Spleen (tissue), 11 donors: ENCODE results near the gene FBXO48. TPM values are rescaled to one million over a fixed set of nuclear protein-coding genes. Genes with fewer than 3 reads are reported as not detected.
A peak's percentile ranks its signal among the peaks of the same experiment; 100 is the strongest.

ENCODE experiments used
- DNase-seq: peaks from one replicate; pipeline ENCODE4 v3.0.0-alpha.2; 2020
- H3K27ac ChIP-seq, 8 donors: fragments of 200-600 bp; sonication (generic) in 7 of 8; 1 replicate in 4 of 8; 2 replicates in 4 of 8; pipeline versions ENCODE4 v1.5.0 to v1.8.0; 2016 to 2021; ENCODE audit warnings: inconsistent platforms in 4 of 8, mild to moderate bottlenecking in 4 of 8, moderate library complexity in 1 of 8
- H3K27me3 ChIP-seq, 7 donors: fragments of 200-600 bp; sonication (generic) in 6 of 7; replicated peaks in 1 of 7; 1 replicate in 4 of 7; 2 replicates in 3 of 7; pipeline versions ENCODE4 v1.5.0 to v1.8.0; 2016 to 2021; ENCODE audit warnings: inconsistent platforms in 3 of 7, mild to moderate bottlenecking in 1 of 7
- H3K36me3 ChIP-seq, 6 donors: fragments of 200-600 bp; sonication (generic) in 5 of 6; 1 replicate in 4 of 6; 2 replicates in 2 of 6; pipeline versions ENCODE4 v1.5.0 to v1.8.0; 2016 to 2021; ENCODE audit warnings: inconsistent platforms in 2 of 6
- H3K4me1 ChIP-seq, 6 donors: fragments of 200-600 bp; sonication (generic) in 5 of 6; 1 replicate in 3 of 6; 2 replicates in 3 of 6; pipeline versions ENCODE4 v1.5.0 to v1.8.0; 2016 to 2021; ENCODE audit warnings: inconsistent platforms in 3 of 6
- H3K4me3 ChIP-seq, 8 donors: fragments of 200-600 bp; sonication (generic) in 7 of 8; 1 replicate in 4 of 8; 2 replicates in 4 of 8; pipeline versions ENCODE4 v1.5.0 to v1.8.0; 2016 to 2021; ENCODE audit warnings: inconsistent platforms in 4 of 8, mild to moderate bottlenecking in 4 of 8, moderate library complexity in 2 of 8
- H3K9me3 ChIP-seq, 8 donors: fragments of 200-600 bp; sonication (generic) in 7 of 8; 1 replicate in 4 of 8; 2 replicates in 4 of 8; pipeline versions ENCODE4 v1.5.0 to v1.8.0; 2016 to 2021; ENCODE audit warnings: inconsistent platforms in 4 of 8
- CTCF ChIP-seq, 11 experiments: fragments of 200-600 bp in 7 of 11; fragments of 450-650 bp in 4 of 11; sonication (generic) in 4 of 11; IDR thresholded peaks in 8 of 11; conservative IDR thresholded peaks in 3 of 11; 1 replicate in 7 of 11; 2 replicates in 4 of 11; pipeline versions ENCODE4 v1.4.0 to v1.8.0; 2016 to 2021; ENCODE audit warnings: antibody characterized with exemption in 11 of 11, inconsistent platforms in 4 of 11, mild to moderate bottlenecking in 1 of 11
- POLR2A ChIP-seq, 3 donors: fragments of 450-650 bp; IDR thresholded peaks; one replicate each; pipeline ENCODE4 v1.5.1; 2017; ENCODE audit warnings: antibody characterized with exemption in 3 of 3, mild to moderate bottlenecking in 1 of 3
- POLR2AphosphoS5 ChIP-seq, 3 donors: sonication (generic); formaldehyde crosslinking; IDR thresholded peaks; one replicate each; pipeline ENCODE4 v1.5.1; 2017; ENCODE audit warnings: antibody characterized with exemption in 3 of 3
- WGBS, 5 donors: extraction: QIAGEN DNeasy Blood & Tissue Kit in 3 of 5; methylation state at CpG; one replicate each; pipeline versions ENCODE4 v1.1.5 to v1.1.7; 2013 to 2018; 5-methylcytosine and 5-hydroxymethylcytosine counted together
- intact Hi-C: fragments of 100-400 bp; cut with DNase I; formaldehyde crosslinking; loops from one replicate; pipeline ENCODE4 v1.15.0; 2023; ENCODE audit warnings: low total_unique reads
- polyA plus RNA-seq, 3 donors: library from polyadenylated mRNA; stranded (reverse); fragments of 200-250 nt; gene quantifications; one replicate each; pipeline ENCODE4 v1.2.1, GENCODE V29; 2013
- total RNA-seq, 7 donors: library from RNA; depleted of rRNA in 3 of 7; stranded (reverse); fragments of >200 nt in 3 of 7; fragmentation: NEBNext Ultra II Directional in 4 of 7; extraction: Animal tissue kit (Norgen Biotek cat#: 25700) in 4 of 7; gene quantifications; one replicate each; pipeline versions ENCODE4 v1.1.0 to v1.2.1, GENCODE V29; 2016 to 2021
- donor health status: healthy with polysubstance abuse.
- donor health status: DM: no; HTN: no; CAD: no; lungs with moderate emphysema.
- donor health status: DM: no; HTN: no; CAD: no.
- donor health status: Bipolar disorder and iron deficiency.
- donor health status: healthy.
- donor health status: DM: no; HTN: no; CAD: no.
- donor health status: DM: yes; HTN: yes; CAD: no.

The FBXO48 gene
- total and polyA plus RNA-seq, 10 donors: 0.72 to 2.6 (median 1.7) TPM

GRCh38 chr2:68441994-68442322 lies 25.1 kb downstream of the FBXO48 start:
- peaks cover 0 to 3% (median under 1%) of the 10 kb centered on the region in 8 donors for H3K9me3 ChIP-seq
- DNase-seq: no peak
- no peak overlapping the region for H3K4me3 ChIP-seq
- peak overlapping the region in 2 of 8 donors; percentile 5 to 85 for H3K27ac ChIP-seq
- no peaks in the 10 kb centered on the region for H3K27me3 ChIP-seq
- TF ChIP-seq POLR2A (IDR thresholded peaks at IDR 0.05) (no peak), CTCF (IDR thresholded peaks at IDR 0.05 in 8 of 11, conservative IDR thresholded peaks at IDR 0.05 in 3 of 11) (peak in 4 of 11 experiments; percentile 7 to 58 (median 17)), POLR2AphosphoS5 (IDR thresholded peaks at IDR 0.05) (no peak)
- intact Hi-C loops: loop anchor here (5.0 to 10.0 kb wide), 3 partner anchors 80 to 320 kb away; no protein-coding TSS in a partner anchor
- WGBS, 5 donors: 90 to 94% (median 91%) methylated on average over 2 of the region's 2 CpGs
- H3K36me3 ChIP-seq: no peaks in the 10 kb centered on the region
- peaks cover 4 to 38% (median 24%) of the 10 kb centered on the region in 6 donors for H3K4me1 ChIP-seq

DNA sequence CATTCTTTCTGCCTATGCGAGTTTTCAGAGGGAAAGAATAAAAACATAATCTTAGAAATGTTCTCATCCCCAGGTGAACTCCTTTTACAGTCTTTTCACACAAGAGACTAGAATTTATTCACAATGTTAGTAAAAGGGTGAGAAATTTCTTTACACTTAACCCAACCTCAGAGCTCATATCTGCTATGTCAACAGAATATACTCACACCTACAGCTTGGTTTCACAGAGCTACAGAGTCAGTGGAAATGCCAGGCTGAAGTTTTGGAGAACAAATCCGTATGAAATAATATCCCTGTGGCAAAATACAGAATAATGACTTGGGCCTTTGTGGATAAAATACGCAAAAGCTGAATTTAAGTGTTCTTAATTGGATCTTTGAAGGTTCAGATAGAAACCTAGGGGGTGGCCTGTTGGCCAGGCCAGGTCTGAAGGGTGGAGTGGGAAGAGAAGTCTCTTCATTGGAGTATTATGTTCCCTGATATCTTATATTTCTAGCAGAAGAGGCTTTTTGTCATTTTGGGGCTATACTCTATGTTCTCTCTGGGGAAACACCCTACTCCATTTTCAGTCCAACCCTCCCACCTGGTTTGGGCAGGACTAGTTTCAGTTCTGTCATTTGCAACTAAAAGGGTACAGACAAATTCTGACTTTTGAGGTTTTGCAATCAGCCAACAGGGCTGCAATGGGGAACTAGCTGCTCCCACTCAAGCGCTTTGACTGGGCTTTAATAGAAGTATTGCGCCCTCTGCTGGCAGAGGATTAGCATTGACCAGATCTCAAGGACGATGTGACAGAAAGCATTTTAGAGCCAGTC lies 25.7 kb downstream of the FBXO48 start:
- peaks cover 4 to 38% (median 24%) of the 10 kb centered on the region in 6 donors for H3K4me1 ChIP-seq
- peak; percentile 87 for DNase-seq
- H3K27me3 ChIP-seq: no peaks in the 10 kb centered on the region
- H3K36me3 ChIP-seq: no peaks in the 10 kb centered on the region
- TF ChIP-seq CTCF (IDR thresholded peaks at IDR 0.05 in 8 of 11, conservative IDR thresholded peaks at IDR 0.05 in 3 of 11) (peak; percentile 85 to 98 (median 93)), POLR2A (IDR thresholded peaks at IDR 0.05) (no peak), POLR2AphosphoS5 (IDR thresholded peaks at IDR 0.05) (peak in 1 of 3 donors; percentile 73)
- 34 to 39% (median 36%) methylated on average over 6 of the region's 6 CpGs for WGBS, 5 donors
- intact Hi-C loops: loop anchor here (5.0 to 10.0 kb wide), 3 partner anchors 79 to 319 kb away; no protein-coding TSS in a partner anchor
- no peak overlapping the region for H3K4me3 ChIP-seq
- peak overlapping the region; percentile 5 to 85 (median 51) for H3K27ac ChIP-seq
- H3K9me3 ChIP-seq: no peaks in the 10 kb centered on the region

DNA sequence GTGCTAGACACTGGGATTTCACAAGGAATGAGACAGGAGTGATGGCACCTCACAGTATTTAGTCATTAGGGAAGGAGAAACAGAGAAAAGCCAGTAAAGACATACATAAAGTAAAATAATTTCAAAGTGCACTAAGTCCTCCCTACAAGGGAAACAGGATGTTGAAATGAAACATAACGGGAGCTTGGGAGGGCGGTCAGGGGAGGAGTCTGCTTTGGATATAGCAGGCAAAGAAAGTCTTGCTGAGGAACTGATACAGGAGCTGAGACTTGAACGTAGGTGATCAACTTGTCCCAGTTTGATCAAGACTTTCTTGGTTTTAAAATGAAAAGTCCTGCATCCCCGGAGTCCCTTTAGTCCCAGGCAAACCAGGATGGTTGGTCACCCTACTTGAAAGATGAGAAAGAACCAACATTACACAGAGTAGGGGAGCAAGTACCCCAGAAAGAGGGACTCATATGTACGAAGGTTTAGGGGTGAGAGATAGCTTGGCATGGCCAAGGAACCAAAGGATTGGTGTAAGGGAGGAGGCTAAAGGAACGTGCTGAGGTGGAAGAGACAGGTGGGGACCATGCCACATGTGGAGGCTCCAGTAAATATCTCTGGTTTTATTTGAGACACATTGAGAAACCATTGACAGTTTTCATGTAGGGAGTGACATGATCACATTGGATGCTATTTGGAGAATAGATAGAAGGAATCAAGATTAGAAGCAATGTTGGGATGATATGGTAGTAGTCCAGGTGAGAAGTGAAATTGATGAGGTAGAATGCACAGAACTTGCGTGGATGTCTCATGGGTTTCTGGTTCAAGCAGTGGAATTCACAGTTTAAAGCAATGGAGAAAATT lies 28.4 kb downstream of the FBXO48 start:
- Histone ChIP-seq H3K27ac (peak overlapping the region in 4 of 8 donors; percentile 0 to 40 (median 28)), H3K36me3 (no peaks in the 10 kb centered on the region), H3K4me1 (peaks cover 4 to 47% (median 24%) of the 10 kb centered on the region in 6 donors), H3K4me3 (no peak overlapping the region), H3K9me3 (no peaks in the 10 kb centered on the region), H3K27me3 (no peaks in the 10 kb centered on the region)
- 46 to 52% (median 46%) methylated on average over 7 of the region's 7 CpGs for WGBS, 5 donors
- no peak for DNase-seq
- intact Hi-C loops: no loop called here
- TF ChIP-seq CTCF (IDR thresholded peaks at IDR 0.05 in 8 of 11, conservative IDR thresholded peaks at IDR 0.05 in 3 of 11): no peak
- no peak for TF ChIP-seq POLR2A (IDR thresholded peaks at IDR 0.05)
- TF ChIP-seq POLR2AphosphoS5 (IDR thresholded peaks at IDR 0.05): no peak
